Endothelial cell (in vitro differentiated cells): ENCODE data around the gene C21orf91. TPM values are rescaled to one million over a fixed set of nuclear protein-coding genes. Genes with fewer than 3 reads are reported as not detected.
"Not testable (repeated sequence)": the region's sequence is repeated elsewhere in the genome, so short reads cannot be mapped to it uniquely, and the experiment has no call there.

ENCODE experiments used
- DNase-seq: peaks from one replicate; pipeline ENCODE4 v3.0.0; 2021; ENCODE audit warnings: low spot score
- H3K27ac Mint-ChIP-seq: one replicate; pipeline ENCODE4 v1.8.0; 2021; ENCODE audit warnings: mixed read lengths, inconsistent platforms; ENCODE audit not compliant: unreplicated experiment
- H3K27me3 Mint-ChIP-seq: one replicate; pipeline ENCODE4 v1.8.0; 2021; ENCODE audit warnings: mild to moderate bottlenecking, moderate library complexity, mixed read lengths, inconsistent platforms; ENCODE audit not compliant: unreplicated experiment
- H3K36me3 Mint-ChIP-seq: one replicate; pipeline ENCODE4 v1.8.0; 2021; ENCODE audit warnings: mild to moderate bottlenecking, low read depth, mixed read lengths, inconsistent platforms; ENCODE audit not compliant: unreplicated experiment
- H3K4me1 Mint-ChIP-seq: one replicate; pipeline ENCODE4 v1.8.0; 2021; ENCODE audit warnings: mild to moderate bottlenecking, mixed read lengths, inconsistent platforms; ENCODE audit not compliant: unreplicated experiment
- H3K4me3 Mint-ChIP-seq: one replicate; pipeline ENCODE4 v1.8.0; 2021; ENCODE audit warnings: mild to moderate bottlenecking, mixed read lengths, inconsistent platforms; ENCODE audit not compliant: unreplicated experiment
- H3K9me3 Mint-ChIP-seq: one replicate; pipeline ENCODE4 v1.8.0; 2021; ENCODE audit warnings: mixed read lengths, inconsistent platforms; ENCODE audit not compliant: unreplicated experiment
- CTCF ChIP-seq: fragments of 200-600 bp; sonication (generic); IDR thresholded peaks from one replicate; pipeline ENCODE4 v1.5.0; 2021; ENCODE audit warnings: antibody characterized with exemption; ENCODE audit not compliant: unreplicated experiment
- total RNA-seq: library from RNA; stranded (reverse); fragmentation: NEBNext Ultra II Directional; extraction: Animal tissue kit (Norgen Biotek cat#: 25700); gene quantifications from one replicate; pipeline ENCODE4 v1.2.1, GENCODE V29; 2021; ENCODE audit not compliant: unreplicated experiment

C21orf91 gene
- total RNA-seq, 1 donor from 2014 or later, result 29.5 TPM

- H3K36me3 Mint-ChIP-seq, result peaks cover 29% of the 10 kb centered on the region
- no peak overlapping the region for H3K4me3 Mint-ChIP-seq
- peaks cover 2% of the 10 kb centered on the region for H3K27me3 Mint-ChIP-seq
- no peaks in the 10 kb centered on the region for H3K9me3 Mint-ChIP-seq
- no peak overlapping the region for H3K27ac Mint-ChIP-seq
- peaks cover 2% of the 10 kb centered on the region for H3K4me1 Mint-ChIP-seq
- no peak for DNase-seq
- TF ChIP-seq CTCF, result no peak
Observed at GRCh38 chr21:17779980-17780379, 39.2 kb downstream of the C21orf91 start.

GRCh38 chr21:17779496-17779895 lies 39.7 kb downstream of the C21orf91 start:
- no peak for TF ChIP-seq CTCF
- Mint-ChIP-seq H3K27ac (no peak overlapping the region), H3K27me3 (peaks cover 2% of the 10 kb centered on the region)

GRCh38 chr21:17777072-17777765 lies 41.9 kb downstream of the C21orf91 start:
- Mint-ChIP-seq H3K4me3 (no peak overlapping the region), H3K27ac (no peak overlapping the region), H3K36me3 (peaks cover 7% of the 10 kb centered on the region), H3K9me3 (peaks cover 4% of the 10 kb centered on the region), H3K4me1 (peaks cover 2% of the 10 kb centered on the region), H3K27me3 (peaks cover 2% of the 10 kb centered on the region)
- no peak for TF ChIP-seq CTCF
- no peak for DNase-seq

More at GRCh38 chr21:17779496-17779895, 39.7 kb downstream of the C21orf91 start:
- no peak for DNase-seq
- Mint-ChIP-seq H3K4me3 (no peak overlapping the region), H3K36me3 (peaks cover 24% of the 10 kb centered on the region), H3K4me1 (peaks cover 2% of the 10 kb centered on the region), H3K9me3 (no peaks in the 10 kb centered on the region)

- H3K4me1 Mint-ChIP-seq, result peaks cover 2% of the 10 kb centered on the region
- no peak for TF ChIP-seq CTCF
Observed at GRCh38 chr21:17775431-17776126, 43.6 kb downstream of the C21orf91 start.

GRCh38 chr21:17775021-17775420 lies 44.1 kb downstream of the C21orf91 start:
- H3K27me3 Mint-ChIP-seq, H3K36me3 Mint-ChIP-seq, H3K27ac Mint-ChIP-seq, H3K4me3 Mint-ChIP-seq, H3K4me1 Mint-ChIP-seq, DNase-seq, H3K9me3 Mint-ChIP-seq: not testable (repeated sequence)

More at GRCh38 chr21:17775431-17776126, 43.6 kb downstream of the C21orf91 start:
- Mint-ChIP-seq H3K27ac (no peak overlapping the region), H3K36me3 (peaks cover 9% of the 10 kb centered on the region), H3K9me3 (peaks cover 4% of the 10 kb centered on the region), H3K27me3 (peaks cover 2% of the 10 kb centered on the region), H3K4me3 (no peak overlapping the region)
- no peak for DNase-seq
